ENCODE results near the gene OPA3. TPM values are rescaled to one million over a fixed set of nuclear protein-coding genes. Genes with fewer than 3 reads are reported as not detected.

Gene OPA3
- total RNA-seq, 2 donors from 2014 or later = 7.2 to 14.5 TPM

GRCh38 chr19:45581576-45581975, 3.0 kb downstream of the OPA3 start:
- H3K4me3 ChIP-seq = no peak overlapping the region
- 85% methylated on average over 7 of the region's 7 CpGs for WGBS
- TF ChIP-seq POLR2A (IDR thresholded peaks at IDR 0.05) (no peak), POLR2AphosphoS5 (IDR thresholded peaks at IDR 0.05) (no peak)
- intact Hi-C loops (cut with DNase I) = no loop called here
- no peaks in the 10 kb centered on the region for H3K36me3 ChIP-seq
- no peaks in the 10 kb centered on the region for H3K27me3 ChIP-seq (replicated peaks; ENCODE audit: insufficient read depth)
- no peaks in the 10 kb centered on the region for H3K4me1 ChIP-seq (replicated peaks)
- no peak for DNase-seq (ENCODE audit: low spot score)
- H3K27ac ChIP-seq = no peak overlapping the region
- no peaks in the 10 kb centered on the region for H3K9me3 ChIP-seq

GRCh38 chr19:45578861-45579260, 5.7 kb downstream of the OPA3 start:
- Histone ChIP-seq H3K4me1 (replicated peaks) (no peaks in the 10 kb centered on the region), H3K27me3 (replicated peaks; ENCODE audit: insufficient read depth) (no peaks in the 10 kb centered on the region), H3K36me3 (no peaks in the 10 kb centered on the region), H3K27ac (no peak overlapping the region), H3K9me3 (no peaks in the 10 kb centered on the region), H3K4me3 (no peak overlapping the region)
- no peak for TF ChIP-seq POLR2AphosphoS5 (IDR thresholded peaks at IDR 0.05)
- TF ChIP-seq CTCF (IDR thresholded peaks at IDR 0.05) = no peak
- no peak for TF ChIP-seq POLR2A (IDR thresholded peaks at IDR 0.05)
- intact Hi-C loops (cut with DNase I) = no loop called here
- no peak for DNase-seq (ENCODE audit: low spot score)
- WGBS = 38% methylated on average over 5 of the region's 5 CpGs

GRCh38 chr19:45577111-45577905, 7.3 kb downstream of the OPA3 start:
- peak overlapping the region in 1 of 2 donors; percentile 18 for H3K27ac ChIP-seq
- H3K4me1 ChIP-seq (replicated peaks) = no peaks in the 10 kb centered on the region
- no peaks in the 10 kb centered on the region for H3K27me3 ChIP-seq (replicated peaks; ENCODE audit: insufficient read depth)
- H3K9me3 ChIP-seq = no peaks in the 10 kb centered on the region
- WGBS = 26% methylated on average over 11 of the region's 11 CpGs
- H3K36me3 ChIP-seq = no peaks in the 10 kb centered on the region
- no peak overlapping the region for H3K4me3 ChIP-seq
- intact Hi-C loops (cut with DNase I) = no loop called here
- DNase-seq (ENCODE audit: low spot score) = no peak
- peak; percentile 51 for TF ChIP-seq POLR2AphosphoS5 (IDR thresholded peaks at IDR 0.05)
- TF ChIP-seq POLR2A (IDR thresholded peaks at IDR 0.05) = no peak

- no peak for DNase-seq (ENCODE audit: low spot score)
- no peak overlapping the region for H3K4me3 ChIP-seq
- no peaks in the 10 kb centered on the region for H3K4me1 ChIP-seq (replicated peaks)
- WGBS = 73% methylated on average over 3 of the region's 3 CpGs
- peak overlapping the region in 1 of 2 donors; percentile 18 for H3K27ac ChIP-seq
- H3K9me3 ChIP-seq = no peaks in the 10 kb centered on the region
- no peaks in the 10 kb centered on the region for H3K27me3 ChIP-seq (replicated peaks; ENCODE audit: insufficient read depth)
- intact Hi-C loops (cut with DNase I) = no loop called here
- no peaks in the 10 kb centered on the region for H3K36me3 ChIP-seq
- no peak for TF ChIP-seq CTCF (IDR thresholded peaks at IDR 0.05)
Observed at GRCh38 chr19:45576682-45577081, 7.9 kb downstream of the OPA3 start.

- DNase-seq (ENCODE audit: low spot score) = no peak
- H3K4me3 ChIP-seq = no peak overlapping the region
- H3K9me3 ChIP-seq = no peaks in the 10 kb centered on the region
- TF ChIP-seq POLR2AphosphoS5 (IDR thresholded peaks at IDR 0.05) (no peak), CTCF (IDR thresholded peaks at IDR 0.05) (no peak), POLR2A (IDR thresholded peaks at IDR 0.05) (no peak)
- intact Hi-C loops (cut with DNase I) = no loop called here
- H3K36me3 ChIP-seq = no peaks in the 10 kb centered on the region
- H3K27me3 ChIP-seq (replicated peaks; ENCODE audit: insufficient read depth) = no peaks in the 10 kb centered on the region
- 93% methylated on average over 5 of the region's 5 CpGs for WGBS
- no peaks in the 10 kb centered on the region for H3K4me1 ChIP-seq (replicated peaks)
- no peak overlapping the region for H3K27ac ChIP-seq
Observed at GRCh38 chr19:45575216-45575615, 9.4 kb downstream of the OPA3 start.

- Histone ChIP-seq H3K4me1 (replicated peaks) (no peaks in the 10 kb centered on the region), H3K9me3 (no peaks in the 10 kb centered on the region), H3K36me3 (no peaks in the 10 kb centered on the region), H3K27ac (no peak overlapping the region), H3K27me3 (replicated peaks; ENCODE audit: insufficient read depth) (no peaks in the 10 kb centered on the region), H3K4me3 (no peak overlapping the region)
- 87% methylated on average over 4 of the region's 4 CpGs for WGBS
- TF ChIP-seq POLR2A (IDR thresholded peaks at IDR 0.05) (no peak), POLR2AphosphoS5 (IDR thresholded peaks at IDR 0.05) (no peak), CTCF (IDR thresholded peaks at IDR 0.05) (no peak)
- intact Hi-C loops (cut with DNase I) = no loop called here
- no peak for DNase-seq (ENCODE audit: low spot score)
Observed at GRCh38 chr19:45574526-45574925, 10.1 kb downstream of the OPA3 start.
